HG03025 (cell line): Measurements from ENCODE around the gene DHCR7.

Experiments used
- ATAC-seq: cut with Tn5 transposase; IDR thresholded peaks from one replicate; pipeline ENCODE4 v1.9.1; 2021; ENCODE audit warnings: mild to moderate bottlenecking, moderate library complexity; ENCODE audit not compliant: unreplicated experiment, low FRiP score

Gene DHCR7

GRCh38 chr11:71459076-71459766 lies 11.0 kb upstream of the DHCR7 start:
- ATAC-seq = no peak

GRCh38 chr11:71458146-71459070 lies 10.2 kb upstream of the DHCR7 start:
- ATAC-seq = no peak

- ATAC-seq = no peak
Measured at GRCh38 chr11:71456831-71457230, 8.6 kb upstream of the DHCR7 start.

- ATAC-seq = no peak
Measured at GRCh38 chr11:71456294-71456693, 8.1 kb upstream of the DHCR7 start.

- no peak for ATAC-seq
Measured at GRCh38 chr11:71454470-71455113, 6.4 kb upstream of the DHCR7 start.

- no peak for ATAC-seq
Measured at GRCh38 chr11:71453918-71454304, 5.7 kb upstream of the DHCR7 start.

GRCh38 chr11:71453037-71453917 lies 5.1 kb upstream of the DHCR7 start, which contains the start of gene NADSYN1:
Gene NADSYN1, plus strand, starts transcription at chr11:71453203. Its CDS starts 94 bp downstream, at chr11:71453297.
- peak; percentile 41 for ATAC-seq

- ATAC-seq = no peak
Measured at GRCh38 chr11:71452199-71453036, 4.2 kb upstream of the DHCR7 start.

- no peak for ATAC-seq
Measured at GRCh38 chr11:71451596-71452198, 3.5 kb upstream of the DHCR7 start.

GRCh38 chr11:71450939-71451338 lies 2.7 kb upstream of the DHCR7 start:
- no peak for ATAC-seq

GRCh38 chr11:71450507-71450906 lies 2.3 kb upstream of the DHCR7 start:
- no peak for ATAC-seq

GRCh38 chr11:71449596-71449995 lies 1.4 kb upstream of the DHCR7 start:
- no peak for ATAC-seq

- ATAC-seq = no peak
Measured at GRCh38 chr11:71447791-71448256, 369 bp downstream of the DHCR7 start.

- no peak for ATAC-seq
Measured at GRCh38 chr11:71446942-71447688, 1.1 kb downstream of the DHCR7 start.

- ATAC-seq = no peak
Measured at GRCh38 chr11:71446150-71446549, 2.0 kb downstream of the DHCR7 start.

- ATAC-seq = no peak
Measured at GRCh38 chr11:71444811-71445210, 3.4 kb downstream of the DHCR7 start.

- no peak for ATAC-seq
Measured at GRCh38 chr11:71443736-71444445, 4.3 kb downstream of the DHCR7 start.
